VCaP (cell line): ENCODE results near the gene MED22.
"Not testable (repeated sequence)": the region's sequence is repeated elsewhere in the genome, so short reads cannot be mapped to it uniquely, and the experiment has no call there.

Source experiments
- H3K27ac ChIP-seq: fragments of 450-650 bp; 2 replicates; pipeline ENCODE4 v1.5.1; 2017
- CTCF ChIP-seq: fragments of 450-650 bp; conservative IDR thresholded peaks from 2 replicates; pipeline ENCODE4 v1.5.1; 2017; ENCODE audit warnings: mild to moderate bottlenecking, moderate library complexity

The MED22 gene

GRCh38 chr9:133347985-133348717, at the start of gene MED22, which contains the start of gene RPL7A:
Gene MED22 (minus strand): TSS chr9:133348131. CDS start chr9:133346662, 1,469 bp downstream.
Gene RPL7A (plus strand): TSS chr9:133348218. CDS start chr9:133348244, 26 bp downstream.
- no peak for TF ChIP-seq CTCF
- peak within 1 kb of the TSS; percentile 98 for H3K27ac ChIP-seq

GRCh38 chr9:133397370-133397769, 49.4 kb upstream of the MED22 start:
- no peak overlapping the region for H3K27ac ChIP-seq
- TF ChIP-seq CTCF, result no peak

- peak; percentile 45; the same call in 1 of the 2 replicates for TF ChIP-seq CTCF
- H3K27ac ChIP-seq, result no peak overlapping the region
Measured at GRCh38 chr9:133396952-133397351, 49.0 kb upstream of the MED22 start.

GRCh38 chr9:133394687-133395271, 46.8 kb upstream of the MED22 start:
- H3K27ac ChIP-seq, result no peak overlapping the region
- no peak for TF ChIP-seq CTCF

GRCh38 chr9:133393399-133393798, 45.5 kb upstream of the MED22 start:
- H3K27ac ChIP-seq, result no peak overlapping the region
- no peak for TF ChIP-seq CTCF

GRCh38 chr9:133392308-133392707, 44.4 kb upstream of the MED22 start:
- not testable (repeated sequence) for H3K27ac ChIP-seq

GRCh38 chr9:133391449-133391848, 43.5 kb upstream of the MED22 start:
- H3K27ac ChIP-seq, result not testable (repeated sequence)

GRCh38 chr9:133390713-133391112, 42.8 kb upstream of the MED22 start:
- TF ChIP-seq CTCF, result no peak
- no peak overlapping the region for H3K27ac ChIP-seq
